Muscle of back (tissue), 11 donors: Measurements from ENCODE around the gene GRB10. TPM values are rescaled to one million over a fixed set of nuclear protein-coding genes. Genes with fewer than 3 reads are reported as not detected.
A peak's percentile ranks its signal among the peaks of the same experiment; 100 is the strongest.

Experiments used
- DNase-seq, 3 donors: peaks; one replicate each; pipeline versions ENCODE4 v3.0.0 to v3.0.0-alpha.2; 2013
- polyA plus RNA-seq, 10 donors: library from polyadenylated mRNA; unstranded; fragments of 120-200 nt; gene quantifications; one replicate each; pipeline ENCODE4 v1.2.1, GENCODE V29; 2013; ENCODE audit not compliant: insufficient read length in 10 of 10

The GRB10 gene
- polyA plus RNA-seq, 10 donors: 11.5 to 27.6 (median 16.5) TPM

DNA sequence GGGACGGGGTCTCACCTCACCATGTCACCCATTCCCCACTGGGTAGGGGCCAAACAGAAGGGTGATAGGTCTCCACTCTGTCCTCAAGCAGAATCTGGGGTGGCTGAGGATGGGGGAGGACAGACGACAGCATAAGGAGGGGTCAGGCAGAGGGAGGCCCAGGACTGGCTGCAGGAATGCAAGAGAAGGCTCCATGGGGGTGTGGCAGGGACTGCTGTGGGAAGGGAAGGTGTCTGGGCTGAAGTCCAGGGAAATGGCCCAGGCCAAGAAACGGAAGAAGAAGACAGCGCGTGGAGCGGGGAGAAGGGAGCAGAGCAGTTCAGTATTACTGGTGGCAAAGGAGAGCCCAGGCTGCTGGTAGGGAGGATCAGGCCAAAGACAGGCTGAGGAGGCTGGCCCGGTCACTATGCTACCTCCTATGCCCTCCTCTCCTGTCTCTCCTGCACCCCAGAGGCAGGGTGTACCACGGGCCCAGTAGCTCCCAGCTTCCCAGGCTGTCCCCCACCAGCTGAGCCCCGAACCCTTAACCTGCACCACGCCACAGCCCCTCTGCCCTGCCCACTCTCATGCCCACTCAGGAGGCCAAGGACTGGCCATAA lies 60.9 kb downstream of the GRB10 start:
- DNase-seq: no peak

DNA sequence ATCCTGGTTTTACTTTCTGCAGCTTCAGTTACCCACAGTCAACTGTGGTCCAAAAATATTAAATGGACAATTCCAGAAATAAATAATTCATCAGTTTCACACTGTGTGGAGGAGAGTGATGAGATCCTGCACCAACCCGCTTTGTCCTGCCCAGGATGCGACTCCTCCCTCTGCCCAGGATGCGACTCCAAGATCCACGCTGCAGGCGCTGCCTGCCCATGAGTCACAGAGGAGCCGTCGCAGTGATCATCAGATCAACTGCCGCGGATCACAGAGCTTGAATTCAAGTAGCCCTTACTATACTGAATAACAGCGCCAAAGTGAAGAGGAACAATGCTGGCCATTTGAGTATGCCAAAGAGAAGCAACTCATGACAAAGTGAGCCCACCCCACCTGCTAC lies 61.5 kb downstream of the GRB10 start:
- DNase-seq: no peak

DNA sequence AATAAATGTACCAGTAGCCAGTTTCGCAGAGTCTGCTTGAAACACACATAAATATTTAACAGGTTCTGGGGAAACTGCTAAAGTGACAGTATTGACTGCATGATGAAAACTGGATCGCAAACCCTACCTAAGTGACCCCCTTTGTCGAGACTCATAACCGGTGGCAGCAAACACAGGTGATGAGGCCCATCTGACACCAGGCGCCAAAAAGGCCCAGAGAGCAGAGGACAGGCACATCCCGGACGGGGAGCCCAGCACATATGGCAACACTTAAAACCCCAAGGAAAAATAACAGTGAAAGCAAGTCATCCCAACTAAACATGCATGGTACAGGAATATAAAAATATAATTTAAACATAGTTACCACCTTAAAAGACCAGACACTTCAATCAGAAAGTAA lies 62.4 kb downstream of the GRB10 start:
- DNase-seq: no peak

DNA sequence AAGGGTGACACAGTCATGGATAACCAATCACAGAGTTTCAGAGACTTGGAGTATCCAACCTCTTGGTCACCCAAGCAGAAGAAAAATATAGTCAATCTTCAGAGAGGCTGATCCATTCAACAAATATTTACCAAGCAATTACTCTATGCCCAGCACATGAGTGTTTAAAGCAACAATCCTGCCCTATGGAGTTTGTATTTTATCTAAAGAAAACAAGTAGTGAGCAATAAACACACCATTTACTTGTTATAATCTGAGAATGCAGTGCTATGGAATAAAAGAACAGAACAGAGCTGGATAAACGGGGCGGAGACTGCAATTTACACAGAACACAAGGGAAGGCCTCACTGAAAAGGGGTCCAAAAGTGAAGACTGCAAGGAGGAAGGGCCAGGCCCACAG lies 63.8 kb downstream of the GRB10 start:
- no peak for DNase-seq

DNA sequence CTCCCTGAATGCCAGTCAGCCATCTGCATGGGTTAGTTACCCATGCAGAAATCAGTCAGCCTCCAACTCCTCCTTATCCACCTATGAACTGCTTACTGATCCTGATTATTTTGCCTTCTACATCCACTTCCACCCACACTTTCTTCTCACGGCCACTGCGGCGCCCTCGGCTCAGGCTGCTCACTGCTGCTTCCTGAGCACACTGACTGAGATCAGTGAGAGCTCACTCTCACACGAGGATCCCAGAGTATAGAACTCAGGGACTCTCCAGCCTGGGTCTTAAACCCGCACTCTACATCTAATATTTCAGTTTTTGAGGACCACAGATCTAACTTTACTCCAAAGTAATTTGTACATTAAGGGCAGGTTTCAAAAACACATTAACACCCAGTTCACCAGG lies 64.4 kb downstream of the GRB10 start:
- no peak for DNase-seq

DNA sequence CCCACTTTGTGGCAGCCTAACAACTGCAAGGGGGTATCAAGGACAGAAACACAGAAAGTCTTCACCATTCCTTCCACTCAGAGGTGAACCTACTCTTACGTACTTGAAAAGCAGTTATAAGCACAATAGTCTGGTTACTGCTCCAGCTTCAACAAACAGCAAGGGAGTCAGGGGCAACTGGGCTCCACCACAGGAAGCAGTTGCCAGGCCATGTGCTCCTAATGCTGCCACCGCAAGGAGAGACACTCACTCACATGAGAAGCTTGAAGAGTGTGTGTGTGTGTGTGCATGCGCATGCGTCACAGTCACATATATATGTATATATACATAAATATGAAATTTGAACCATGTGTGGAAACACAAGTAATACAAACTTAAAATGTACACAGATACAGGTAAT lies 65.5 kb downstream of the GRB10 start:
- DNase-seq: no peak

DNA sequence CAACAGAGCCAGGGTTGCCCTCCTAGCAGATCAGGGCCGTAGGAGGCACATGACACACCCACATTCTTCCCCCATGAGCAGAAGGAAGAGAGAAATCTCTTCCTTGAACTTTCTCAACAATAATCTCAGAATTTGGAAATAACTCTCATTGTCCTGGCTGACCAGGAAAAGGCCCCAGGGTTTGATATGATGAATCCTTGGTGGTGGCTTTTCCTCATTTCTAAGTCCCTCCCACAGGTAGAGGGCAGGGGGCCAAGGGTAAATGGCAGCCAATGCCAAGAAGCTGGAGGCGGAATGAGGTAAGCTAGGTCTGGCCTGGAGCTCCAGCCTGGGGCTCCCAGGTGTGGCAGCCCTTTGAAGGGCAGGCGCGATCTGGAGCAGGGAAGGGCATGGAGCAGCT lies 67.8 kb downstream of the GRB10 start:
- no peak for DNase-seq

DNA sequence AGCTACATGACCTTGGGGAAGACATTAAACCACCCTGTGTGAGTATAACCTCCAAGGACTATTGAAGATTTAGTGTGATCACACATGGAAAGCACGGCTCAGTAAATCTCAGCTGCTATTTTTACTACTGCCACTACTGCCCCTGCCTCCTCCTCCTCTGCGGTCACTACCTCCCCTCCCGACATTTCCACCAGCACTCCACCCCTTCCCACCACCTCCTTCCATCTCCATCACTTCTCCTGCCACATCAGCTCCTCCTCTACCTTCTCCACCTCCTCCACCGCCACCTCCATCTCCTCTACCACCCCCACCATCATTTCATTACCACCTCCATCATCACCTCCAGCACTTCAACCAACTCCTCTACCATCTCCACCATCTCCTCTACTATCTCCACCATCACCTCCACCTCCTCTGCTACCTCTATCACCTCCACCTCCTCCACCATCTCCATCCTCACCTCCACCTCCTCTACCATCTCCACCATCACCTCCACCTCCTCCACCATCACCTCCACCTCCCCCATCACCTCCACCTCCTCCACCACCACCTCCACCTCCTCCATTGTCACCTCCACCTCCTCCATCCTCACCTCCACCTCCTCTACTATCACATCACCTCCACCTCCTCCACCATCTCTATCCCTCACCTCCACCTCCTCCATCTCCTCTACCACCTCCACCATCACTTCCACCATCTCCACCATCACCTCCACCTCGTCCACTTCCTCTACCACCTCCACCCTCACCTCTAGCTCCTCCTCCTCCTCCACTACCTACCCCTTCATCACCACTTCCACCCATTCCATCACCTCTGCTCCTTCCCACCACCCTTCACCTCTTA lies 69.4 kb downstream of the GRB10 start:
- DNase-seq: no peak

DNA sequence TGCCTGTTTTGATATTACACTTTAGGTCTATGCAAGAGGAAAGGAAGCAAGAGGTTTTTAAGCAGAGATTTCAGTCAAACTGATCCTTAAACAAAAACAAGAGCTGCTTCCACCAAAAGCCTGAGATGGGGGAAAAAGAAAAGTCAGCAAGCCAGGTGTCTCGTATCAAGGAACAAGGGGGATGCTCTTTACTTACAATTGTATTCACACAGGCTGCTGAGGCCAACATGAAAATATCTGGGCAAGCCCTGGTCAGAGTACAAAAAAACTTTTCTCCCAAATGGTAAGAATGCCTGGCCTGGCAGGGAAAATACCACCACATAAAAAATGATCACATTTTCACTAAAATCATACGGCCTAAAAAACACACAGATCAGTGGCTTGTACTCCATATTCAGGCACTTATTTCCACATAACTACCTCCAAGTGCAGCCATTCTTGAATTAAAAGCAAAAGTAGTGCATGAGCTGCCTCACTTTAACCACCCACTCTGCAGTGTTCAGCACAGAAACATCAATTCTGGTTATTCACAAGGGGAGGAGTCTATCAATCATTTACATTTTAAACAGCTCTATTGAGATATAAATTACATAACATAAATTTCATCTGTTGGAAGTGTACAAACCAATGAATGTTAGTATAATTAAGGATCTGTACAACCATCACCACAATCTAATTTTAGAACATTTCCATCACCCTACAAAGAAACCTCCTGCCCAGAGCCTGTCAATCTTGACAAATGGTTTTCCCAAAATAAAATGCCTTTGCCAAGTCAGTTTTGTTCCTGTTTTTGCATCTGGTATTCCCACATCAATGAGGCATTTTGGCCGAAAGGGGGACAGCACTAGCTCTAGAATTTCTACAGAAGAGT lies 70.2 kb downstream of the GRB10 start:
- DNase-seq: peak in 1 of 3 donors; percentile 21

DNA sequence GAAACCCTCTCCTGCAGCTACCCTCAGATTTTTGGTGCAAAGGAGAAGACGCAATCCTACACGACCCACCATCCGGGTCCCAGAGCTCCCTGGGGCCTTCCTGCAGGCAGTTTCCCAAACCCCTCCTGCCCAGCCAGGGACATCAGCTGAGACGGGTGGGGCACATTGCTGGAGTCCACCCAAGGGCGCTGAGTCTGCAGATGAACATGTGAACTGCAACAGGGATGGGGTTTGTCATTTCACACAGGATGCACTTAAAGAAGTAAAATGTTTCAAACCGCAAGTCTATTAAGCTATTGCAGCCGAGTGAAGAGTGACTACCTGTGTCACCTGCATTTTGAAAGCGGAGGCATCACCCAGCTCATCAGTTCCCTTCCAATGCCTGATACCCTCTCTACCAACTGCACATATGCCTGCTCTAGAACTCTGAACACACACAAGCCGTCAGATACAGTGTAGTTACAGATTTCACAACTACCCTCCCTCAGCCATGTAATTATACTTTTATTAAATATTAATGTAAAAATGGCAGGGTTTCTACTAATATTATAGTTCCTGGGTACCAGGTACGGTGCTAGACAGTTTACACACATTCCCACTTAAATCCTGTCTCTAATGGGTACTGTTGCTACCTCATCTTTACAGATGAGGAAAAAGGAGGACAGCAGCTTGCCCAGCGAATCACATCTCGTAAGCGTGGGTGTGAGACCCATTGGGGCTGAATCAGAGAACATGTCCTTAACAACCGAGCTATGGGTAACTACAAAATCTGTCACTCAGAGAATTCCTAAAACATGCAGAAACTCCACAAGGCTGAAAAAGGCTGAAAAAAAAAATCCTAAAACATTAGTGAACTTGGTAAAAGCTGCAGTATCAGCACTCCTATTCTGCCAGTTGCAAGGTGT lies 71.2 kb downstream of the GRB10 start:
- DNase-seq: no peak

DNA sequence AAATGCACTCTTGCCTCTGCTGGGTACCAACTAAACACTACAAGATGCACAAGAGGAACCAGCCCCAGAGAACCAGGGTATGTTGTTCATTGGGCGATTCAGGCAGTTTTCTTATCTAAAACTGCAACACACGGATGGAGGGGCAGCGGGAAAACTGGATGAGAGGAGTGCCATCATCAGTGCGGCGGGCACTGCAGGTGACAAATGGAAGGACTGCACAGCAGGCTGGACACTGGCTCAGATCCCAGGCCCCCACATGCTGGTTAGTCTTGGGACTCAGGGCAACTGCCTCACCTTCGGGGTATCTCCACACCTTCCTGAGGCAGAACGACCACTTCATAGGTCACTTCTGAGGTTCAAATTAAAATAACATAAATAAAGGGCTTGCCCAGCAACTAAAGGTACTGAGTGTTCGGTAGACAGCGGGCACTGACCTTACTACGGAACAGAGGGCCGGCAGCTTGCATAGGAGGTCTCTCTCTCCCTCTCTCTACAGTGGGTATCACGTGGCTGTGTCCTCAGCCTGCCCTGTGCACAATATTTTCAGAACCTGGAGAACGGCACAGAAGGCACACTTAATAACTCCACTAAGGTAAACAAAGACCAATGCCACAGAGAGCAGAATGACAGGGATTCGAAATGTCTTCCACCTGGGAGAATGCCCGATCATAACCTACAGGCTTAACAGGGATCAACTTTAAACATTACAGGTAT lies 72.1 kb downstream of the GRB10 start:
- no peak for DNase-seq

DNA sequence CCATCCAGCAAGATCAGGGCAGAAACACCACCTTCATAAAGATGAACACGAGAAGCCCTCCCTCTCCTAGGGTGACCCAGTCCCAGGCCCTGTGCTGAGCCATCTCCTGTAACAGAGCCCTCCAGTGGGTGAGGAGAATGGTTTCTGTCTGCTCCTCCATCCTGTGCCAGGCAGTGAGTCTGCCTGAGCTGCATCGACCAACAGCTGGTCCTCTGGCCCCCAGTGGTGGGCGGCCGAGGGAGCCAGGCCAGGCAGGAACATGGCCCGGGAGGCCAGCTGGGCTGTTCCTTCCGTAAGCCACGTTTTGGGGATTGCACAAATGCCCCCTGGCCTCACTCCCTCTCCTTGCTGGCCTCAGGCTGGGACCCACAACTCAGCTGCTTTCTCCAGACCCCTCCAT lies 73.5 kb downstream of the GRB10 start:
- DNase-seq: no peak

DNA sequence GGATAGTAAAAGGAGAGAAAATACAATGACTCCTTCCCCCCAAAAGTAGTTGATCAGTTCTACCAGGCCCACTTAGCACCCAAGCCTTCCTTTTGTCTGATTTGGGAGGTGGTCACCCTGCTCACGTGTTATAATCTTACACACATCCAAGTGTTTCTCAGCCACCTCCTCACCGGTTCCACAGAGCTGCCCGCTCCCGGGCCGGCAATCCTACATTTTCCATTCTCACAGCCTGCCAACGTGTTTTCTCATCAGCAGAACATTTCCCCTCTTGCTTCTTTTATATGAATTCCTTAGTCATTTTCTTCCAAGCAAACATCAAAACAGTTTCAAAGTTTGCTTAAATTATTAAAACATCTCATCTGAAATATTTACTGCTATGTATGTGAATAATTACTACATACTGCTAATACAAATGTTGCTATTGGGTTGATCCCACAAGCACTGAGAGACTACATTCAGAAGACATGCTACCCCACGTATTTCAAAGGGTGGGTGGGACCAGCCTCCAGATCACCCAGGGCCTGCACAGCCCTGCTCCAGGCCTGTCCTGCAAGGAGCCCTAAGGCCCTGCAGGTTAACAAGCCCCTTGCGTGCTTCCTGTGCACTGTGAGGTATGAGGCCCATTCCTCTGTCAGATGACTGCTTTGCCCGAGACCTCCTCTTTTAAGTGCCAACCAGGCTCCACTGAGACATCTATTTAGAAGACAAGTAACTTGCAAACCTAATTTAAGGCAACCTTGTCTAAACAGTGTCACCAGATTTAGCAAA lies 75.3 kb downstream of the GRB10 start:
- peak in 2 of 3 donors; percentile 31 to 39 for DNase-seq

DNA sequence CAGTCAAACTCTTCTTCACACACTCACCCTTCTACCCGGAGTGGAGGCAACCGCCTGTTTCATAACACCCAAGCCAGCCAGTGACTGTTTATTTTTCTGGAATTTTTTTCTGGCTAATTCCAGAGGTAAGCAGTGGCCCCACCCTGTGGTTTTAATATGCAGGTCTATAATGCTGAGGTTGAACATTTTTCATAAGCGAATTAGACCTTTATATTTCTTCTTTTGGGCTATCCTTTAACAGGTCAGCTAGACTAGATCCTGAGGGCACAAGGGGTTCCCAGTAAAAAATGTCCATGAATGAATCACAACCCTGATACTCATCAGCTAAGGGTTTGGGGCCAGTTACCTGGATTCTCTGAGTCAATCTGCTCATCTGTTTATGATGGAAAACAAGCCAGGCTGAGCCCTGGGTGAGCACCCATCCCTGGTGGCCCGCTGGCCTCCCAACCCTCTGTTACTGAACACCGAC lies 76.2 kb downstream of the GRB10 start:
- no peak for DNase-seq

DNA sequence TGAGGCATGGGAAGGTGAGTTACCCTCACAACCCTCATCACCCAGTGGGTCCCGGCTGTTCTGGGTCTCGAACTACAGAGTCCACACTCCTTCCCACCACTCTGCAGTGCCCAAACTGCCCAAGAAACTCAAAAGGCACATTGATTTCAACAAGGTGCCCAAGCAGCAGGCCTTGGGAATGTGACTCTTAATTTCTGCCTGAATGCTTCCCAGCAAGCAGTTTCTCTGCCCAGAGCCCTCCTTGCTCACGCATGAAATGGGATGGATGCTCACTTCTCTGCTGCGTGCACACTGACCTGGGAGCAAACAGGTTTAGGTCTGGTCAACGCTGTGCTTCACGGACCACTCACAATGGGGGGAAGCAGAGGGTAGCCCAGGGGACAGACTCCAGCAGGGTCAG lies 77.9 kb downstream of the GRB10 start:
- no peak for DNase-seq

DNA sequence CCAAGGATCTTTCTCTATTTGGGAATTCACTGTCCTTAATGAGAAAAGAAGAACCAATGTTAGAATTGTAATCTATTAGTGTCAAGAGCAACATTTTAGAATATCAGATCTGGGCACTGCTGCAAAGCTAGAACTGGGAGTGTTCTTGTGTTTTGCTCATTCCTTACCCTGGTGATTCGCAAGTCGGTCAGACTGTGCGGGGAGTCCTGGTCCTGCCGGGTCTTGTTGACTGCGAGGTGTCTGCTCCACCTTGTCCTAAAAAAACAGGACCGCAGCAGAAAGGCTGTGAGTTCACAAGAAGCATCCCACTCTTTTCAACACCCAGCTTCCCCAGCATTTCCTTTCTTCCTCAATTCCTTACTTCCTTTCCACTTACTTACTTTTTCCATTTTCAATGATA lies 79.0 kb downstream of the GRB10 start:
- no peak for DNase-seq

DNA sequence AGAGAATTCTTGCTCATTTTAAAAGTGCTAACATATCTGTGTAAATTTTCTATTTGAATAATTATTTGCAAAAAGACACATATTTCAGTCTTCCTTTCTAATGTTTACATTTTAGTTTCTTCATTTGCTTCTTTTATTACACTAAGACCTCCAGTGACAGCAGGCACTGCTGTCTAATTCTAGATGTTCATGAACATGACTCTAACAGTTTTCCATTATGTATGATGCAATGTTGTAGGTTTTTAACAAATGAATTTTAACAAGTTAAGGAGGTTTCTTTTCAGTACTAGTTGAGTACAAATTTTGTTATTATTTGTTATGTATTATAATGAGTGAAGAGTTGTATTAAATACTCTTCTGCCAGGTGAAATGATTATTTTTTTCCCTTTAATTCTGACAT lies 83.6 kb downstream of the GRB10 start:
- no peak for DNase-seq

DNA sequence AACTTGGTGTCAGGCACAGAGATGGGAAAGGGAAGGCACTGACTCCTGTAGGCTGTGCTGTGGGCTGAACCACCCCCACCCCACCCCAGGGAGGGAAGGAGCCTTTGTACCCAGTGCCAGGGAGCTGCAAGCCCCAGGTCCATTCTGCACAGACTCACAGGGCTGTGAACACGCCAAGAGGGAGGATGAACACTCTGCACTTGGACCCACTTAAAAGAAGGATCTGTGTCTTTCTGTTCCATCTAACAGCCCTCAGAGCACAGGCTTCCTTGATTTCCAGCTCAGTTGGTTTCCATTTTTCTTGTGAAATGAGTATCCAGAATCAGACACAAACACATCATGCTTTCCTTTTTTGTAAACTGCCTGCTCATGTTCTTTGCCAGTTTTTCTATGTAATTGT lies 84.9 kb downstream of the GRB10 start:
- no peak for DNase-seq

DNA sequence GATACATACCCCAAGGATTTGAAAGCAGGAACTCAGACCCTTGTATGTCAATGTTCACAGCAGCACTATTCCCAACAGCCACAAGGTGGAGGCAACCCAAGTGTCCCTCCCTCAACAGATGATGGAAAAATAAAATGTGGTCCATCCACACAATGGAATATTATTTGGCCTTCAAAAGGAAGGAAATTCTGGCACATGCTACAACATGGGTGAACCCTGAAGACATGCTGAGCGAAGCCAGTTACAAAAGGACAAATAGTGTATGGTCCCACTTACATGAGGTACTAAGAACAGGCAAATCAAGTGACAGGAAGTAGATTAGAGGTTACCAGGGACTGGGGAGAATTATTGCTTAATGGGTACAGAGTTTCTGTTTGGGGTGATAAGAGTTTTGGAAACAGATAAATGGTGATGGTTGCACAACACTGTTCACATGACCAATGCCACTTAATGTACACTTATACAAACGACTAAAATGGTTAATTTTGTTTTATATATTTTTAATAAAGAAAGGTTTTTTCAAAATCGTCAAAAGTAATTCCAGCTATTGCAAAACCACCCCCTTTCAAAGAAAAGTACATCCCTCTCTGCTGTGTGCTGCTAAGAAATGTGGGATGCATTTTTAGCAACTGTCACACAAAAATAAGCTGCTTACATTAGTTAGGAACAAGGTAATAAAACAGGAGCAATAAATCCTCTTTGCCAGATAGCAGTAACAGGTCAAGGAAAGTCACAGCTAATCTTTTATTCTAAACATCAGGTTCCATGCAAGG lies 85.7 kb downstream of the GRB10 start:
- DNase-seq: no peak
